NCI-H2107 (cell line): ENCODE measurements around the gene FAM174C.
A peak's percentile ranks its signal among the peaks of the same experiment; 100 is the strongest.

ENCODE experiments used
- DNase-seq: peaks from one replicate; lab custom pipeline; 2025; lab: John Stamatoyannopoulos, UW

Gene FAM174C

DNA sequence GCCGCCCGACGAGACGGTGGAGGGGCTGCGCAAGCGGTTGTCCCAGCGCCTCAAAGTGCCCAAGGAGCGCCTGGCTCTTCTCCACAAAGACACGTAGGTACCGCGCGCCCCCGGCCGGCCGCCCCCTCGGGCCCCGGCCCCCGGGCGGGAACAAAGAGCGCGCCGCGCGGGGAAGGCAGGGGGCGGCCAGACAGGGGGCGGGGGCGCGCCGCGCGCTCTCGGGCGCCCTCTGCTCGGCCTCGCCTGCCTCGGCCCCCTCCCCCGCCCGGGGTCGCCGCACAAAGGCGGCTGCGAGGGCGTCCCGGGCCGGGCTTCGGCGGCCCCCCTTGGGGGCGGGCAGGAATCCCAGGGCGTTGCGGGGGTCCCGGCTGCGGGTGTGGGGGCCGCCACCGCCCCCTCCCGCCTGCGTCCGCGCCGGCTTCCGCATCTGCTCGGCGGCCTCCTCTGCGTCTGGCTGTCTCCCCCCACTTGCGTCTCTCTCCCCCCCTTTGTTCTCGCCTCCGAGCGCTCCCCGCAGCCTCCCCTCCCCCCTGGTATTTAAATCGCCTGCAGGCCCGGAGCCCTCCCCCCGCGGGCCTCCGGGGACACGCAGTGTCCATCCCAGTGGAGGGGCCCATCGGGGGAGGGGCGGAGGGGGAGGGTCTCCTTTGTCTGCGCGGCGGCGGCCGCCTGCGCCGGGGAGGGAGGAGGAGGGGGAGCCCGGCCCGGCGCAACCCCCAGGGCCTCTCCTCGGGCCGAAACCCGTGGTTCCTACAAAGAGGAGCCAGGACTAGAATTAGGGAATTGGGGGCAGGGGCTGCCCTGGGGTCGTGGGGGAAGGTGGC is 24.7 kb upstream of the FAM174C start:
- DNase-seq, result no peak

DNA sequence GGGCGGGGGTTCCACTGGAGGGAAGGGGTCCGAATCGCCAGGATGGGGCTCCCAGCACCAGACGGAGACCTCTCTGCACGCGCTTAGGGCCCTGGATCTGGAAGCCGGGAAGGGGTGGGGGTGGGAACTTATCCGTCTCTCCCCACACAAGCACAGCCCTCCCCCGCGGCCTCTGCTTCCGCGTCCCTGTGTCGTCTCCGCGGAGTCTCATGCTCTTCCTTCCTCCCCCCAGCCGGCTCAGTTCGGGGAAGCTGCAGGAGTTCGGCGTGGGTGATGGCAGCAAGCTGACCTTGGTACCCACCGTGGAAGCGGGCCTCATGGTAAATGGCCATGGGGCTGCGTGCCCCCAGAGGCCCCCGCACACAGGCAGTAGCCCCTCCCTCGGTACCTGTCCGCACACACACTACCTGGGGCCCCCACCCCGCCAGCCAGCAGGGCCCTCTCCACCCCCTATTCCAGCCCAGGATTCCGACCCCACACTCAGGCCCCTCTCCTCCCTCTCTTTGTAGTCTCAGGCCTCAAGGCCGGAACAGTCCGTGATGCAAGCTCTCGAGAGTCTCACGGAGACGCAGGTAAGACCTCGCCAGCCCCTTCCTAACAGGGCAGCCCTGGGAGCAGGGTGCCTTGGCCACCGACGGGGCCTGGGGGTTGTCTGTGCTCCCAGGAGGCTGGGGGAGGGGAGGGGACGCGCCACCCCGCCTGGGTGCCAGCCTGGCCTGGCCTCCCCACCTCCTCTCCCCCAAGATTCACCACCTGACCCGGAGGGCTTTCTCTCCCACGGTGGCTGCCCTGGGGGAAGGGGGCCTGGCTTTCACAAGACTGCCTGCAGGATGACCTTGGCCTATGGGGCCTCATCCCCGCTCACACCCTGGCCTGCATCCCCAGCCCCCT is 23.8 kb upstream of the FAM174C start:
- no peak for DNase-seq

DNA sequence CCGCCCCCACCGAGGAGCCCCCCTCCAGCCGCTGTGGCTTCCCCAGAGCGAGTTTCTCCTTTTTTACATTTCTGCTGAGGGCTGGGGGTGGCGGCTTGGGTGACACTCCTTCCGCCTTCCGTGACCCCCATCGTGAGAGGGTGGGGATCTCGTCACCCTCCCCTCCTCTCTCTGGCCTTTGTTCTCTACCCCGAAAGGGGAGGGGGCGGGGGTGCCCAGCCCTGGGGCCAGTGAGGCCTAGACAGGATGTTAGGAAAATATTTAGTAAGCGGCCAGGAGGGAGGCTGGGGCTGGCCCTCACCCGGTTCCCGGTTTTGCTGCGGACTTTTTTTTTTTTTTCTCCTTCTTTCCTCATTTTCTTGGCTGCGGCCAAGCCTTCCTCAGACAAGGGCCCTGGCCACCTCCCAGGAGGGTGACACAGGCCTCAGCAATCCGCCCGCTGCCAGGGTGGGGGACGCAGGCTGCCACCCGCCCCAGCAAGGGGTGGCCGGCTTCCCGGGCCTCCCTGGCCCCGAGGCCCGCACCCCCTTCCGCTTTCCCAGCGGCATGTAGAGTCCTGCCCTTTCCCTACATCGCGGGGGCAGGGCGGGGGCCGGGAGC is 23.0 kb upstream of the FAM174C start:
- DNase-seq, result no peak

DNA sequence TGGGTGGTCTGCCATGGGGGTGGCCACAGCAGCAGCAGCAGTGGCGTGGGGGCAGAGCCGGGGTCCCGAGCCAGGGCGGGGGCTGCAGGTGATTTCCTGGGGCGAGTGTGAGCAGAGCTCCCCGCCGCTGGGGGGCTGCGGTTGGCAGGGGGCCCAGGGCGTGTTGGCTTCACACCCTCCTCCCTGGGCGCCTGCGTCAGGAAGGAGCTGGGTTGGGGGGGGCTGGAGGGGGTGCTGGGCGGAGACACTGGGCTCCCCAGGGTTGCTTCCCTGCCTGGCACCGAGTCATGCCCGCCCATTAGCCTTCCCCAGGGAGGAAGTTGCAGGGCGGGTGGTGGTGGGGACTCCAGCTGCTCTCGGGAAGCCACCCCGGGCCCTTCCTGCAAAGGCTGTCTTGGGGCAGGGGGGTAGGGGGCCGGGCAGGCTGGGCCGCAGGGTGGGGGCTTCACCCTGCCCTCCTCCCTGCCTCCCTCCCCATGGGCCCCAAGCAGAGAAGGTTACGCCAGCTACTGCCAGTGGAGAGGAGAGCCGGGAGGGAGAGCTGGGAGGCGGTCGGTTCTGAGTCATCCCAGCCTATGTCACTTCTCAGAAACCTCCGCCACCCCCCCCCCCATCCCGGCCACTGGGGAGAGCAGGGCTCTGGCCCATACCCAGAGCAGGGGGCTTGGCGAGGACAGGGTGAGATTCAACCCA is 22.4 kb upstream of the FAM174C start:
- peak; percentile 62 for DNase-seq

DNA sequence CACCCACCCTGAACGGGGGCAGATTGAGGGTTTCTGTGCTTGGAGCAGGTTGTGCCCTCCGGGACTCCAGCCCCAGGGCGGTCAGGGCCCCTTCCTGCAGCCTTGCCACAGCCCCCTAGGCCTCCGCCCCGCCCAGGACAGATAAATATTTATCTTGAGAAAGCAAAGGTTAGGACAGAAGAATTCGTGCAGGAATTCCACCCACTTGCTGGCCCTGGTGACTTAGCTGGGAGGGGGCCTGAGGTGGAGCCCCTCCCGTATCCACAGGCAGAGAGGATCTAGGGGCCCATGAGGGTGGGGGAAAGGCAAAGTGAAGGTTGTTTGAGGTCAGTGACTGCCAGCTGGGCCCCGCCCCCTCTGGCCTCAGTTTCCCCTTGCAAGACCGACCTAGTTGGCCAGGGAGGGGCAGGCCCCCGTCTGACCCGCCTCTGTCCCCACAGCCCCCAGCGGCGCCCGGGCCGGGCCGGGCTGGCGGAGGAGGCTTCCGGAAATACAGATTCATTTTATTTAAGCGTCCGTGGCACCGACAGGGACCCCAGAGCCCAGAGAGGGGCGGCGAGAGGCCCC is 21.7 kb upstream of the FAM174C start:
- DNase-seq, result no peak

DNA sequence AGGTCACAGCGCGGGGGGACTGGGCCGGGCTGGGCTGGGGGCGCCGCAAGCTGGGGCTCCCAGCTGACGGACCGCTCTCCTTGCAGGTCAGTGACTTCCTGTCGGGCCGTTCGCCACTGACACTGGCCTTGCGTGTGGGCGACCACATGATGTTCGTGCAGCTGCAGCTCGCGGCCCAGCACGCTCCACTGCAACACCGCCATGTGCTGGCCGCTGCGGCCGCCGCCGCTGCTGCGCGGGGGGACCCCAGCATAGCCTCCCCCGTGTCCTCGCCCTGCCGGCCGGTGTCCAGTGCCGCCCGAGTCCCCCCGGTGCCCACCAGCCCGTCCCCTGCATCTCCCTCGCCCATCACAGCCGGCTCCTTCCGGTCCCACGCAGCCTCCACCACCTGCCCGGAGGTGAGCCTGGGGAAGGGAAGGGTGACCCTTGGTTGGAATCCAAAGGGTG is 21.2 kb upstream of the FAM174C start:
- no peak for DNase-seq

DNA sequence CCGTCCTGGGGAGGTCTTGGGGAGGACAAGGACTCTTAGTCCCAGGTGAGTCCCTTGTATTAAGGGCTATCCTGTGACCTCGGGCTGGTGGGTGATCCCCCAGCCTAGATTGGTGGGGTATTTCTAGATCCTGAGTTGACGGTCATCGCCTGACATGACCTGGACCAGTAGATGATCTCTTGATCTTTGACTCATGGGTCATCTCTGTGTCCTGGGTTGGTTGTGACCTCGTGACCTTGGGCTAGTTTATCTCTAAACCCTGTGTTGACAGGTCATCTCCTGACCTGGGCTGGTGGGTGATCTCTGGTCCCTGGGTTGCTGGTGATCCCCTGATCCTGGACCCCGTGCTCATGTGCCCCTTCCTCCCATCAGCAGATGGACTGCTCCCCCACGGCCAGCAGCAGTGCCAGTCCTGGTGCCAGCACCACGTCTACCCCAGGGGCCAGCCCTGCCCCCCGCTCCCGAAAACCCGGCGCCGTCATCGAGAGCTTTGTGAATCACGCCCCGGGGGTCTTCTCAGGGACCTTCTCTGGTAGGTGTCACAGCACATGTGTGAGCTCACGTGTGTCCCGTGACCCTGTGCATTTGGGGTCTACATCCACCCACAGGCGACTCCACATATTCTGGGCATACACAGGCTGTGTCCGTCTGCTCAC is 20.7 kb upstream of the FAM174C start:
- DNase-seq, result no peak

DNA sequence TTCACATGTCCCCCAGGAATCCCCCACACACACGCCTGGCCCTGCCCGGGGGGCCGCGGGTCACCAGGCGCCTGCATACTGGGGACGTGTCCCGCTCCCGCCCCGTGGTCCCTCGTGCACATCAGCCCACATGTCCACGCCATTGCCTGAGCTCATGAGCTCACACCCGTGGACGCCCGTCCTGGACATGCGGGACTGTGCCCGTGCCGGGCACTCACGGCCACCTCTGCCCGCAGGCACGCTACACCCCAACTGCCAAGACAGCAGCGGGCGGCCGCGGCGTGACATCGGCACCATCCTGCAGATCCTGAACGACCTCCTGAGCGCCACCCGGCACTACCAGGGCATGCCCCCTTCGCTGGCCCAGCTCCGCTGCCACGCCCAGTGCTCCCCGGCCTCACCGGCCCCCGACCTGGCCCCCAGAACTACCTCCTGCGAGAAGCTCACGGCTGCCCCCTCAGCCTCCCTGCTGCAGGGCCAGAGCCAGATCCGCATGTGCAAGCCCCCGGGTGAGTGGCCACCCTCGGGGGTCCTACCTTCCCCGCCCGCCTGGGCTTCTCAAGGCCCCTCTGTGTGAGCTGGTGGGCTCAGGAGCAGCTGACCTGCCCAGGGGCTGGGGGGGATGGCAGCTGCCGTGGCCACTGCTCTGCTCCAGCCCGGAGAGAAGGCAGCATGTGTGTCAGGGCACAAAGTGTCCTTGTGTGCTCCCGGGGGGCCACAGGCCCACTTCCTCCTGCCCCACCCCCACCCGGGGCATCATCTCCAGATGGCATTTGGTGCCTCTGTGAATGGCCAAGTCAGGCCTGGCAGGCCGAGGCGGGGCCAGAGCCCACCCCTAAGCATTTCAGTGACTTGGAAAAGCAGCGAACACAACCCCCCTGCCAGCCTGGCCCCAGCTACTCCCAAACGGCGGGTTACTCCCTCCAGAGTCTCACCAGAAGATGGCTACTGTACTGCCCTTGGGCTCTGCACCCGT is 19.9 kb upstream of the FAM174C start:
- no peak for DNase-seq

DNA sequence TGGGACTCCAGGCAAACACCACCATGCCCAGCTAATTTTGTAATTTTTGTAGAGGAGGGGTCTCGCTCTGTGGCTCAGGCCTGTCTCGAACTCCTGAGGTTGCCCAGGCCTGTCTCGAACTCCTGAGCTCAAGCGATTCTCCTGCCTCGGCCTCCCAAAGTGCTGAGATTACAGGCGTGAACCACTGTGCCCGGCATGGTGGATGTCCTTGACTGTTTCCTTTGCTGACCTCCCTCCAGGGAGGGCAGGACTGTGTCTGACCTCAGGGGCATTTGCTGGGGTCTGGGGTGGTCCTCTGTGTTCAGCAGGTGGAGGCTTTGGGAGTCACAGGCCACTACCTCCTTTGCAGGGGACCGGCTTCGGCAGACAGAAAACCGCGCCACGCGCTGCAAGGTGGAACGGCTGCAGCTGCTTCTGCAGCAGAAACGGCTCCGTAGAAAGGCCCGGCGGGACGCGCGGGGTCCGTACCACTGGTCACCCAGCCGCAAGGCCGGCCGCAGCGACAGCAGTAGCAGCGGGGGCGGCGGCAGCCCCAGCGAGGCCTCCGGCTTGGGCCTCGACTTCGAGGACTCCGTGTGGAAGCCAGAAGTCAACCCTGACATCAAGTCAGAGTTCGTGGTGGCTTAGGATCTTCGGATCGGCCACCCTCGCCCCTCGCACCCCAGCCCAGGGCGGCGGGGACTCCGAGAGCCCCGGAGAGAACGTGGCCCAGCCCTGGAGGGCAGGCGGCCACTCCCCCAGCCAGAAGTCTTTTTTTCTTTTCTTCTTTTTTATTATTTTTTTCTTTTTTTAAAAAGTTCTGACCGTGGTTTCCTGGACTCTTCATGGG is 18.5 kb upstream of the FAM174C start:
- no peak for DNase-seq

DNA sequence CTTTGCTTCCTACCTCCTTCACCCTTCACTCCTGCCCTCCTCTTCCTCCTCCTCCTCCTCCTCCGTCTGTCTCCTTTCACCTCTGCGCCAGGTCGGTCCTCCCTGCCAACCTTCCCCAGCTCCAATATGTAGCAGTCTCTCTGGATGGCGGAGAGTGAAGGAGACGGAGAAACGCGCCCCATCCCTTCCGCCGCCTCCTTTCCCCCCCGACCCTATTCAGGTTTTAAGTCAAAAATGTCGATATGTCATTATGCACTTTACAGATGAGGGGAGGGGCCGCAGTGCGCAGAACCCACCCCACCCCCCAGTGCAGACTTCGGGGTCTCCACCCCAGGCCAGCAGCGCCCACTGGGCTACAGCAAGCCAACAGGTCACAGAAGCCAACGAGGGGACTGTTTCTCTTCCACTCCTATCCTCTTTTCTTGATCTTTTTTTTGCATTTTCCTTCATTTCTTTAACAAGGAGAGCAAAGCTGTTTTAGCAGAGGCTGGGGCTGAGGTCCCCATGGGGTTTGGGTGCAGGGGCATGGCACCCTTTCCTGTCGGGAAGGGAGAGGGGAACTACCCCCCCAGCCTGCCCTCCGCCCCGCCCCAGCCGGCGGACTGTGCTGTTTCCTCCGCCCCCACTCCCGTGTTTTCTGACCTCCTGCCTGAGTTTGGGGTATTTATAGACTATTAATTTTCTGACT is 17.7 kb upstream of the FAM174C start:
- no peak for DNase-seq

DNA sequence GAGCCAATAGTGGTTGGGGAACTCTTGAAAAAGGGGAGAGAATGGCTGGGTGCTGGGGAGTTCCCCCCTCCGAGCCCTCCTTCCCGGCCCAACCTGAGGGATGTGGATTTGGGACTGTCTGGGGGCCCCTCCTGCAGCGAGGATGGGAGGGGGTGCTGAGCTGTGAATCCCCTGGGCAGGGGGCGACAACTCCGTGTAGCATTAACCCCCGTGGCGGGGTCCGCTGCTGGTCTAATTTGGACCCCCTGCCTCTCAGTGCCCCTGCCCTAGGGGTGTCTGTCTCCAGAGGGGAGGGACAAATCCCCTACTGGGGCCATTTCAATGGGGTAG is 17.2 kb upstream of the FAM174C start:
- no peak for DNase-seq

DNA sequence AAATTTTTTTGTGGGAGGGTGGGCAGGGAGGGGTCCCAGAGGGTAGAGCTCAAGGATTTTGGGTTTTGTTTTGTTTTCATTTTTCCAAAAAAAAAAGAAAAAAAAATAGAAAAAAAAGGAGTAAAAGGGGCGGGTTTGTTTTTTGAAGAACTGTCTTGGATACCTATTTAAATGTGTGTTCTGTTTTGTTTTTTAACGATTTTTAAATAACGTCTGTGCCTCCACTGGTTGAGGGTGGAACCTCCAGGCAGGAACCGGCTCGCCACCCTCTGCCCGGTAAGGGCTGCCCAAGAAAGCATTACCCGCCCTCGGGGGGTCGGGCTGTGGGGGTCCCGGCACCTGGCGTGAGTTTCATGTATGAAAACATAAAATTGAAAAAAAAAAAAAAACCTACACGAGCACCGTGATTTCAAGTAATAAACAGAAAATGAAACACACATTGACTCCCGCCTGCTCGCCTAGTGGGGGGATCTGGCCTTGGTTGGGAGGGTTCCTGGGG is 16.6 kb upstream of the FAM174C start:
- no peak for DNase-seq

DNA sequence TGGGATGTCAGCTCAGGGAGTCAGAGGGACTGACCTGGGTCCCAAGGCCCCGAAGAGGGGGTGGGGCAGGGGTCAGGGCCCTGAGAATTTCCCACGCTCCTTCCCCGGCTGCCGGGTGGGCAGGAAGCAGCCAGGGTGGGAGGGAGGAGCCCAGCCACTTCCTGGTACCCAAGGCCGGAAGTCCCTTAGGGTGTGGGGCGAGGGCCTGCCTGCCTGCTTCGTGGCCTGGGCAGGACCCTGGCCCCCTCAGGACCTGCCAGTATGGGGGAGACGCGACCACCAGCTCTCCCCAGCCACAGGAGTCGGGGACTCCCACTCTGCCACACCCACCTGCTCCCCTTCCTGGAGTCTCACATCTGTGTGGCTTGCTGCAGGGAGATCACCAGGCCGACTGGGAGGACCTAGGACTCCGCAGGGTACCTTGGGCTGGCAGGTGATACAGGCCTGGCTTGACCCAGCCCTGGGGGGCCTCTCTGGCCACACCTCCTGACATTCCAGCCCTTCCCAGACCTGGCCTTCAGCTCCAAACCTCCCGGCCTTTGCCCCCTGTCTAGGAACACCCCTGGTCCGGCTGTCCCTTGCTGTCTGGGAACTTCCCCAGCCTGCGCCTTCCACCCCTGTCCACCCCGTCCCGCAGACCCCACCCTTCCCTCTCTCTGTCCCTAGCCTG is 16.0 kb upstream of the FAM174C start:
- DNase-seq, result no peak

DNA sequence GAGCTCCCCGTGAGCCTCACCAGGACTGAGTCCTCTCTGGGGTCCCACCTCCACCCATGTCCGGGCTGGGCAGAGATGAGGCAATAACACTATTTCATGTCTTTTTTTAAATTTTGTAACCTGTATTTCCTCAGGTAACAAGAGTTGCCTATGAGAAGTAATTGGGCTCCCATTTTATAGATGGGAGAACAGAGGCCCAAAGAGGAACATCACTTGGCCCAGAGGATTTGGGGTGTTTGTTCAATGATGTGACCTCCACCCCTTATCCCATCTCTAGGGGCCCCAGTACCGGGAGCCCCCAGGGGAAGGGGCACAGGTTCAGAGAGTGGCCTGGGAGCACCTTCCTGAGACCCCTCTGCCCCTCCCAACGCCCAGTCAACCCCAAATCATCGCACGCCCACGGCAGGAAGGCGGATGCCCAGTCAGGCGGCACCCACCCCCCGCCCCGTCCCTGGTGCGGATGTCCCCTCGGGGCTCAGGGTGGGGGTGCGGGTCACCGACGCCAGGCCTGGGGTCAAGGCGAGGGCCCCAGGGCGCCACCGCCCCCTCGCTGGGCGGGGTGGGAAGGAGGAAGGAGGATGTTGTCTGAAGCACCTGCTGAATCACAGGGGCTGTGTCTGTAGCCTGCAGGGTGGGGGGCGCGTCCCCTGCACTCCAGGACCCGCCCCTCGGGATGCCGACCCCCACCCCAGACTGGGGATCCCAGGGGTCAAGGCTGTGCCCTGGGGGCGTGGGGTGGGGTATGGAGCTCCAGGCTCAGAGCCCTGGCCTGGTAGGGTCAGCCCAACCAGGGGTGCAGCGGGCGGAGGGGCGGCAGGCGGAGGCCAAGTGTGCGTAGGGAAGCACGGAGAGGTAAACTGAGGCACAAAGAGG is 15.2 kb upstream of the FAM174C start:
- DNase-seq, result no peak

DNA sequence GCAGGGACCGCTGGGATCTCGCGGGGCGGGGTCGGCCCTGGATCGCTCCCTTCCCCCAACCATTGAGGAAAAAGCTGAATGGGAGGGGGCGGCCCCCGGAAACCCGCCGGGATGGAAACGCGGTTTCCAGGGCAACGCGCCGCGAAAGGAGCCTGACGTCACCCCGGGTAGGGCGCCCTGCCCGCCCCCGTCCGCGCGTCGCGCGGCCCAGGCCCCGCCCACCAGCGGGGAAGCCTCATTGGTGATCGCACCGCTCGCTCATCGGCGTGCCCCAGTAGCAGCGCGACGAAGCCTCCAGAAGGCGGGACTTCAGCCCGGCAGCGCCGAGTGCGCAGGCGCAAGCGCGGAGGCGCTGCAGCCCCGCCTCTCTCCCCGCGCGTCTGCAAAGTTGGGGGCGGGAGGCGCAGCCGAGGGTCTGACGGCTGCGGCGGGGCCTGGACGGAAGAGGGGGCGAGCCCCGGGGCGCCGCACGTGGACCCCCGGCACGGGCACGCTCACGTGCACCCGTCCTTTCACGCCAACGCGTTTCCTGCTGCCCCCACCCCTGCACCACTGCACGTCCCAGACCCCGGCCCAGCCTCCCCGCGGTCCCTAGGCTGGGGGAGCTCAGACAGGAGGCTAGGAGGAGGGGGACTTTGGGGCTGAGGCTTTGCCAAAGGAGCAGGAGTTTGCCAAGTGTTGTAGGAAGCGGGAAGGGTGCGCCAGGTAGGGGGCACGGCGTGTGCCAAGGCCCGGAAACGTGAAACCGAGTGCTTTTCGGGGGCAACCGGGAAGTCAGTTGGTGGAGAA is 14.4 kb upstream of the FAM174C start:
- peak; percentile 89 for DNase-seq

DNA sequence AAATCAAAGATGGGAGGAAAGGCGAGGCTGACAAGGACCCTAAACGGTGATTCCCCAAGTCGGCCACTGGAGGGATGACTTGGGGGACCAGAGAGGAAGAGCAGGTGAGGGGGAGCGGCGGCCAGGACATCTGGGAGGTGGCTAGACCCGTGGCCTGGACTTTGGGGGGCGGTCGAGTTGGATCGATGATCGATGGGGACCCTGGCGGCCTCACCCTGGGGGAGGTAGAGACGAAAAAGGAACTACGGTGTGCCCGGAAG is 13.9 kb upstream of the FAM174C start:
- no peak for DNase-seq
